ENCODE data around the gene ACBD3.

The ACBD3 gene

DNA sequence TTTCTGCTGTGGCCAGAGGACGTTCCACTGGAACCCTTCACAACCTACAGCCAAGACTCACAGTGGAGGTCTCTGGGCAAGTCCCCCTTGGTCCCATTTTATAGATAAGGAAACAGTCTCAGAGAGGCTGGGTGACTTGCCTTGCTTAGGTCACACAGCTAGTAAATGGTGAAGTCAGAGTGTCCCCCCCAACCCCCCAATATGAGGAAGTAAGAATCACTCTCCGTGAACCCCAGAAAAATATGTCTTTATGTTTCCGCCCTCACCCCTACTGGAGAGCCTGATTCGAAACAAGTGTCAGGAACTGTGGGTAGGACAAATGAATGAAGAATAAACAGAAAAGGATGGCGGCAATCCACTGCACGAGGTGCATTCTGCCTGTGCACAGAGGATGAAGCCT, 67.4 kb downstream of the ACBD3 start:
- no peak overlapping the region for H3K23ac ChIP-seq (ENCODE audit: low read length in 2 of 2)
- H2AK5ac ChIP-seq (ENCODE audit: low read length, severe bottlenecking): no peak overlapping the region
- no peak overlapping the region for H2AFZ ChIP-seq (ENCODE audit: low read depth, low read length)
- H3K9ac ChIP-seq (ENCODE audit: low read length): no peak overlapping the region
- no peak overlapping the region for H3K4me3 ChIP-seq (ENCODE audit: insufficient read depth in 1 of 2, low read depth in 1 of 2, low read length in 2 of 2)
- no peak overlapping the region for H2BK15ac ChIP-seq (ENCODE audit: low read depth, poor library complexity, severe bottlenecking)
- H3K27ac ChIP-seq (ENCODE audit: low read length, poor library complexity, severe bottlenecking): no peak overlapping the region
- no peaks in the 10 kb centered on the region for H3K36me3 ChIP-seq (ENCODE audit: control insufficient read depth in 1 of 2, insufficient read depth in 2 of 2, low read depth in 1 of 2, low read length in 2 of 2)
- no peak overlapping the region for H3K4ac ChIP-seq (ENCODE audit: low read depth in 1 of 2, low read length in 2 of 2)
- H3K27me3 ChIP-seq (ENCODE audit: control insufficient read depth in 1 of 2, insufficient read depth in 1 of 2, low read length in 2 of 2): peaks cover 0 to 21% of the 10 kb centered on the region in 2 experiments
- 83% methylated on average over 5 of the region's 6 CpGs for WGBS
- no peak overlapping the region for H4K8ac ChIP-seq (ENCODE audit: low read length)
- no peak overlapping the region for H3K14ac ChIP-seq (ENCODE audit: low read length in 2 of 2)
- no peak for DNase-seq
- no peak overlapping the region for H2BK12ac ChIP-seq (ENCODE audit: low read length in 2 of 2)
- H4K91ac ChIP-seq (ENCODE audit: low read length): no peak overlapping the region
- peaks cover 9% of the 10 kb centered on the region for H3K4me1 ChIP-seq (ENCODE audit: control insufficient read depth, insufficient read depth, low read depth, low read length)
- H3K9me3 ChIP-seq (ENCODE audit: control insufficient read depth, low read length): no peaks in the 10 kb centered on the region
- H3K79me1 ChIP-seq (replicated peaks; ENCODE audit: low read length, poor library complexity, severe bottlenecking): no peaks in the 10 kb centered on the region
- no peak overlapping the region for H3K18ac ChIP-seq (ENCODE audit: low read depth in 1 of 2, low read length in 2 of 2)
- H3K4me2 ChIP-seq (ENCODE audit: low read length, poor library complexity, severe bottlenecking): no peak overlapping the region
- no peak overlapping the region for H2BK5ac ChIP-seq (ENCODE audit: low read depth, low read length, poor library complexity, severe bottlenecking)
- H2BK120ac ChIP-seq (ENCODE audit: low read depth, low read length): no peak overlapping the region

DNA sequence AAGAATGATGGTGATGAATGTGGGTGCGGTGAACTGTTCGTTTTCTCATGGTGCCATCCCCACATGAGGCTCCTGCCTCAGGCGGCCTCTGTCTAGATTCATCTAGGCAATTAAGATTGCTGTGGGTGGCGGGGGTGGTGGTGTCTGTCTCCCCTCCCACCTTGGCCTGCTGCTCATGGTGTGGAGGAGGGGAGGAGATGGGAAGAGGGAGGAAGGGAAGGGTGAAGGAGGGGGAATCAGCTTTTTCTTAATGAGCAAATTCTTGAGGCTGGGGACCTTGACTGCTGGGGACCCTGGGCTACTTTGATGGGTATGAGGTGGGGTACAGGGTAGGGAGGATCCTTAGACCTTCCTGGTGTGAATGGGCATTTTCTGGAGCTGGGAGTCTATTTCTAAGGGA, 68.2 kb downstream of the ACBD3 start:
- Histone ChIP-seq H3K9ac (ENCODE audit: low read length) (no peak overlapping the region), H3K4me2 (ENCODE audit: low read length, poor library complexity, severe bottlenecking) (no peak overlapping the region), H3K27me3 (ENCODE audit: control insufficient read depth in 1 of 2, insufficient read depth in 1 of 2, low read length in 2 of 2) (peaks cover 0 to 21% of the 10 kb centered on the region in 2 experiments), H3K4me3 (ENCODE audit: insufficient read depth in 1 of 2, low read depth in 1 of 2, low read length in 2 of 2) (no peak overlapping the region), H3K79me1 (replicated peaks; ENCODE audit: low read length, poor library complexity, severe bottlenecking) (no peaks in the 10 kb centered on the region), H4K91ac (ENCODE audit: low read length) (no peak overlapping the region), H2AK5ac (ENCODE audit: low read length, severe bottlenecking) (no peak overlapping the region), H3K4ac (ENCODE audit: low read depth in 1 of 2, low read length in 2 of 2) (no peak overlapping the region), H2BK15ac (ENCODE audit: low read depth, poor library complexity, severe bottlenecking) (no peak overlapping the region), H3K14ac (ENCODE audit: low read length in 2 of 2) (no peak overlapping the region), H3K4me1 (ENCODE audit: control insufficient read depth, insufficient read depth, low read depth, low read length) (peaks cover 9% of the 10 kb centered on the region), H3K27ac (ENCODE audit: low read length, poor library complexity, severe bottlenecking) (no peak overlapping the region), H3K36me3 (ENCODE audit: control insufficient read depth in 1 of 2, insufficient read depth in 2 of 2, low read depth in 1 of 2, low read length in 2 of 2) (no peaks in the 10 kb centered on the region), H2BK5ac (ENCODE audit: low read depth, low read length, poor library complexity, severe bottlenecking) (no peak overlapping the region), H3K18ac (ENCODE audit: low read depth in 1 of 2, low read length in 2 of 2) (no peak overlapping the region), H3K9me3 (ENCODE audit: control insufficient read depth, low read length) (no peaks in the 10 kb centered on the region), H4K8ac (ENCODE audit: low read length) (no peak overlapping the region), H2AFZ (ENCODE audit: low read depth, low read length) (no peak overlapping the region), H2BK12ac (ENCODE audit: low read length in 2 of 2) (no peak overlapping the region), H3K23ac (ENCODE audit: low read length in 2 of 2) (no peak overlapping the region), H2BK120ac (ENCODE audit: low read depth, low read length) (no peak overlapping the region)
- no peak for DNase-seq
- WGBS: 88% methylated on average over 4 of the region's 4 CpGs

DNA sequence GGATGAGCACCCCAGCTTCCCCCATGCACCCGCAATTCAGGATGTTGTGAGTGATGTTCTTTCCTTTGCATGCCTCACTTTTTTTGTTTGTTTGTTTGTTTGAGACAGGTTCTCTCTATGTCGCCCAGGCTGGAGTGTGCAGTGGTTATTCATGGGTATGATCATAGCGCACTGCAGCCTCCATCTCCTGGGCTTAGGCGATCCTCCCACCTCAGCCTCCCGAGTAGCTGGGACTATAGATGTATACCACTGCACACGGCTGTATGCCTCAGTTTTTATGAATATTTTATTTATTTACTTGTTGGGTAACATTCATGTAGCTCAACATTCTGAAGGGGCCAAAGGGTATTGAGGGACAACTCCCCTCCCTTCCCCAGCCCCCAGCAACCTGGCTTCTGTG, 69.2 kb downstream of the ACBD3 start:
- H3K4me1 ChIP-seq (ENCODE audit: control insufficient read depth, insufficient read depth, low read depth, low read length): peaks cover 3% of the 10 kb centered on the region
- H3K14ac ChIP-seq (ENCODE audit: low read length in 2 of 2): no peak overlapping the region
- H3K18ac ChIP-seq (ENCODE audit: low read depth in 1 of 2, low read length in 2 of 2): no peak overlapping the region
- H4K8ac ChIP-seq (ENCODE audit: low read length): no peak overlapping the region
- no peak overlapping the region for H3K23ac ChIP-seq (ENCODE audit: low read length in 2 of 2)
- H3K4ac ChIP-seq (ENCODE audit: low read depth in 1 of 2, low read length in 2 of 2): no peak overlapping the region
- H2BK5ac ChIP-seq (ENCODE audit: low read depth, low read length, poor library complexity, severe bottlenecking): no peak overlapping the region
- WGBS: 98% methylated on average over 4 of the region's 6 CpGs
- H3K9me3 ChIP-seq (ENCODE audit: control insufficient read depth, low read length): no peaks in the 10 kb centered on the region
- no peak overlapping the region for H4K91ac ChIP-seq (ENCODE audit: low read length)
- no peak overlapping the region for H2AK5ac ChIP-seq (ENCODE audit: low read length, severe bottlenecking)
- no peak overlapping the region for H2BK12ac ChIP-seq (ENCODE audit: low read length in 2 of 2)
- no peak overlapping the region for H2BK15ac ChIP-seq (ENCODE audit: low read depth, poor library complexity, severe bottlenecking)
- no peak for DNase-seq
- H2BK120ac ChIP-seq (ENCODE audit: low read depth, low read length): no peak overlapping the region
- H3K27ac ChIP-seq (ENCODE audit: low read length, poor library complexity, severe bottlenecking): no peak overlapping the region
- H3K79me1 ChIP-seq (replicated peaks; ENCODE audit: low read length, poor library complexity, severe bottlenecking): no peaks in the 10 kb centered on the region
- H3K27me3 ChIP-seq (ENCODE audit: control insufficient read depth in 1 of 2, insufficient read depth in 1 of 2, low read length in 2 of 2): peaks cover 0 to 21% of the 10 kb centered on the region in 2 experiments
- H3K4me2 ChIP-seq (ENCODE audit: low read length, poor library complexity, severe bottlenecking): no peak overlapping the region
- no peaks in the 10 kb centered on the region for H3K36me3 ChIP-seq (ENCODE audit: control insufficient read depth in 1 of 2, insufficient read depth in 2 of 2, low read depth in 1 of 2, low read length in 2 of 2)
- H2AFZ ChIP-seq (ENCODE audit: low read depth, low read length): no peak overlapping the region
- H3K9ac ChIP-seq (ENCODE audit: low read length): no peak overlapping the region
- no peak overlapping the region for H3K4me3 ChIP-seq (ENCODE audit: insufficient read depth in 1 of 2, low read depth in 1 of 2, low read length in 2 of 2)

DNA sequence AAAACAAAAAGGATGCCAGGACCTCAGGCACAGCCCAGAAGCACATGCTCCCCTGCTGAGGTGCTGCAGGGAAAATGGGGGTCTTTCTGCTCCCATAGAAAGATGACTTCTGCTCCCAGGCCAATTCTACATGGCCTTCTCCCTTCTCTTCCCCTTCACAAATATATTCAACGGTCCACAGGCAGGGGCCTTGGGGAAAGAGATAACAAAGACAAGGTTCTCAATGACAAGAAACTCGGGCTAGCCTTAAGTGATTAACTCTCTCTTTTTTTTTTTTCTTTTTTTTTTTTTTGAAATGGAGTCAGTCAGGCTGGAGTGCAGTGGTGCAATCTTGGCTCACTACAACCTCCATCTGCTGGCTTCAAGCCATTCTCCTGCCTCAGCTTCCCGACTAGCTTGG, 69.9 kb downstream of the ACBD3 start:
- DNase-seq: no peak
- H4K91ac ChIP-seq (ENCODE audit: low read length): no peak overlapping the region
- H3K27me3 ChIP-seq (ENCODE audit: control insufficient read depth in 1 of 2, insufficient read depth in 1 of 2, low read length in 2 of 2): peaks cover 0 to 21% of the 10 kb centered on the region in 2 experiments
- no peak overlapping the region for H2BK5ac ChIP-seq (ENCODE audit: low read depth, low read length, poor library complexity, severe bottlenecking)
- peaks cover 6% of the 10 kb centered on the region for H3K4me1 ChIP-seq (ENCODE audit: control insufficient read depth, insufficient read depth, low read depth, low read length)
- 90% methylated on average over 3 of the region's 3 CpGs for WGBS
- no peak overlapping the region for H2BK12ac ChIP-seq (ENCODE audit: low read length in 2 of 2)
- H2BK15ac ChIP-seq (ENCODE audit: low read depth, poor library complexity, severe bottlenecking): no peak overlapping the region
- H3K9ac ChIP-seq (ENCODE audit: low read length): no peak overlapping the region
- H3K4ac ChIP-seq (ENCODE audit: low read depth in 1 of 2, low read length in 2 of 2): no peak overlapping the region
- H3K36me3 ChIP-seq (ENCODE audit: control insufficient read depth in 1 of 2, insufficient read depth in 2 of 2, low read depth in 1 of 2, low read length in 2 of 2): no peaks in the 10 kb centered on the region
- no peak overlapping the region for H2AK5ac ChIP-seq (ENCODE audit: low read length, severe bottlenecking)
- H4K8ac ChIP-seq (ENCODE audit: low read length): no peak overlapping the region
- H3K14ac ChIP-seq (ENCODE audit: low read length in 2 of 2): no peak overlapping the region
- H3K18ac ChIP-seq (ENCODE audit: low read depth in 1 of 2, low read length in 2 of 2): no peak overlapping the region
- H2AFZ ChIP-seq (ENCODE audit: low read depth, low read length): no peak overlapping the region
- H3K4me2 ChIP-seq (ENCODE audit: low read length, poor library complexity, severe bottlenecking): no peak overlapping the region
- no peak overlapping the region for H3K27ac ChIP-seq (ENCODE audit: low read length, poor library complexity, severe bottlenecking)
- no peak overlapping the region for H3K4me3 ChIP-seq (ENCODE audit: insufficient read depth in 1 of 2, low read depth in 1 of 2, low read length in 2 of 2)
- H3K79me1 ChIP-seq (replicated peaks; ENCODE audit: low read length, poor library complexity, severe bottlenecking): no peaks in the 10 kb centered on the region
- H2BK120ac ChIP-seq (ENCODE audit: low read depth, low read length): no peak overlapping the region
- H3K23ac ChIP-seq (ENCODE audit: low read length in 2 of 2): no peak overlapping the region
- no peaks in the 10 kb centered on the region for H3K9me3 ChIP-seq (ENCODE audit: control insufficient read depth, low read length)

Measured in mesenchymal stem cell (in vitro differentiated cells and primary cell).